Mucosa of gallbladder (tissue), 1 donor: ENCODE measurements around the gene EMP3. TPM values are rescaled to one million over a fixed set of nuclear protein-coding genes. Genes with fewer than 3 reads are reported as not detected.
A peak's percentile ranks its signal among the peaks of the same experiment; 100 is the strongest.
"Not testable (repeated sequence)": the region's sequence is repeated elsewhere in the genome, so short reads cannot be mapped to it uniquely, and the experiment has no call there.

Source experiments
- DNase-seq: peaks from one replicate; pipeline ENCODE4 v3.0.0-alpha.2; 2020; ENCODE audit warnings: low spot score
- total RNA-seq: library from RNA; stranded (reverse); gene quantifications from one replicate; pipeline ENCODE4 v1.2.1, GENCODE V29; 2021
- donor health status: DM: no; HTN: no; CAD: no.

Gene EMP3
- total RNA-seq, 1 donor from 2014 or later = 52.4 TPM

- not testable (repeated sequence) for DNase-seq
Observed at GRCh38 chr19:48317708-48317960, 7.7 kb upstream of the EMP3 start.

- no peak for DNase-seq
Observed at GRCh38 chr19:48318286-48318987, 6.9 kb upstream of the EMP3 start.

- peak; percentile 84 for DNase-seq
Observed at GRCh38 chr19:48319647-48320541, 5.5 kb upstream of the EMP3 start.

- peak; percentile 98 for DNase-seq
Observed at GRCh38 chr19:48321372-48321621, 4.1 kb upstream of the EMP3 start.

- peak; percentile 99 for DNase-seq
Observed at GRCh38 chr19:48321622-48322591, 3.4 kb upstream of the EMP3 start.

GRCh38 chr19:48329167-48329891 lies 4.0 kb downstream of the EMP3 start:
- no peak for DNase-seq

- peak; percentile 87 for DNase-seq
Observed at GRCh38 chr19:48330012-48330681, 4.8 kb downstream of the EMP3 start.

GRCh38 chr19:48332351-48332661 lies 7.0 kb downstream of the EMP3 start:
- DNase-seq = no peak

GRCh38 chr19:48332662-48333466 lies 7.5 kb downstream of the EMP3 start:
- DNase-seq = peak; percentile 94

- DNase-seq = peak; percentile 91
Observed at GRCh38 chr19:48333467-48334384, 8.4 kb downstream of the EMP3 start.

GRCh38 chr19:48338253-48338755 lies 13.0 kb downstream of the EMP3 start:
- no peak for DNase-seq

GRCh38 chr19:48338802-48339503 lies 13.6 kb downstream of the EMP3 start:
- DNase-seq = no peak

GRCh38 chr19:48340995-48341394 lies 15.6 kb downstream of the EMP3 start:
- no peak for DNase-seq

- no peak for DNase-seq
Observed at GRCh38 chr19:48341515-48342413, 16.4 kb downstream of the EMP3 start.

- DNase-seq = no peak
Observed at GRCh38 chr19:48342414-48342738, 17.0 kb downstream of the EMP3 start.

GRCh38 chr19:48342841-48343540 lies 17.6 kb downstream of the EMP3 start:
- no peak for DNase-seq

GRCh38 chr19:48344892-48345291 lies 19.5 kb downstream of the EMP3 start:
- no peak for DNase-seq
